Neural crest cell (in vitro differentiated cells): ENCODE measurements around the gene PRR35. TPM values are rescaled to one million over a fixed set of nuclear protein-coding genes. Genes with fewer than 3 reads are reported as not detected.

Source experiments
- DNase-seq: peaks from one replicate; pipeline ENCODE4 v3.0.0; 2021; ENCODE audit warnings: low read depth, mixed read lengths, low spot score
- H3K27ac Mint-ChIP-seq: one replicate; pipeline ENCODE4 v1.8.0; 2021; ENCODE audit warnings: mild to moderate bottlenecking, mixed read lengths; ENCODE audit not compliant: unreplicated experiment
- H3K27me3 Mint-ChIP-seq: 2 replicates; pipeline ENCODE4 v1.8.0; 2021; ENCODE audit warnings: low read depth, mild to moderate bottlenecking, mixed read lengths
- H3K36me3 Mint-ChIP-seq: 2 replicates; pipeline ENCODE4 v1.8.0; 2021; ENCODE audit warnings: low read depth, mild to moderate bottlenecking, mixed read lengths
- H3K4me1 Mint-ChIP-seq: 2 replicates; pipeline ENCODE4 v1.8.0; 2021; ENCODE audit warnings: mixed read lengths
- H3K4me3 Mint-ChIP-seq: one replicate; pipeline ENCODE4 v1.8.0; 2021; ENCODE audit warnings: mild to moderate bottlenecking, mixed read lengths
- H3K9me3 Mint-ChIP-seq: 2 replicates; pipeline ENCODE4 v1.8.0; 2021; ENCODE audit warnings: mixed read lengths
- CTCF ChIP-seq: fragments of 200-600 bp; sonication (generic); conservative IDR thresholded peaks from 2 replicates; pipeline ENCODE4 v1.5.0; 2021; ENCODE audit warnings: antibody characterized with exemption, mild to moderate bottlenecking
- total RNA-seq: library from RNA; stranded (reverse); gene quantifications from 2 replicates; pipeline ENCODE4 v1.2.1, GENCODE V29; 2021

Gene PRR35
- total RNA-seq, 1 donor from 2014 or later, result not detected

GRCh38 chr16:561957-562938 is 2.1 kb downstream of the PRR35 start:
- no peaks in the 10 kb centered on the region for H3K9me3 Mint-ChIP-seq
- no peak for TF ChIP-seq CTCF
- peaks cover 42% of the 10 kb centered on the region for H3K27me3 Mint-ChIP-seq
- no peaks in the 10 kb centered on the region for H3K36me3 Mint-ChIP-seq
- H3K27ac Mint-ChIP-seq, result no peak overlapping the region
- peak overlapping the region; percentile 27 for H3K4me3 Mint-ChIP-seq
- H3K4me1 Mint-ChIP-seq, result peaks cover 8% of the 10 kb centered on the region
- no peak for DNase-seq

GRCh38 chr16:563072-563644 is 3.0 kb downstream of the PRR35 start:
- peaks cover 36% of the 10 kb centered on the region for H3K27me3 Mint-ChIP-seq
- no peak overlapping the region for H3K27ac Mint-ChIP-seq
- no peaks in the 10 kb centered on the region for H3K36me3 Mint-ChIP-seq
- peak overlapping the region; percentile 27 for H3K4me3 Mint-ChIP-seq
- TF ChIP-seq CTCF, result no peak
- no peak for DNase-seq
- no peaks in the 10 kb centered on the region for H3K9me3 Mint-ChIP-seq
- peaks cover 8% of the 10 kb centered on the region for H3K4me1 Mint-ChIP-seq

- no peak for TF ChIP-seq CTCF
- Mint-ChIP-seq H3K4me1 (peaks cover 12% of the 10 kb centered on the region), H3K4me3 (no peak overlapping the region), H3K9me3 (no peaks in the 10 kb centered on the region), H3K36me3 (no peaks in the 10 kb centered on the region), H3K27me3 (peaks cover 23% of the 10 kb centered on the region), H3K27ac (no peak overlapping the region)
- DNase-seq, result no peak
Observed at GRCh38 chr16:564690-565418, 4.7 kb downstream of the PRR35 start.

- Mint-ChIP-seq H3K4me1 (peaks cover 15% of the 10 kb centered on the region), H3K27ac (no peak overlapping the region), H3K9me3 (no peaks in the 10 kb centered on the region), H3K4me3 (no peak overlapping the region), H3K36me3 (no peaks in the 10 kb centered on the region), H3K27me3 (peaks cover 23% of the 10 kb centered on the region)
- no peak for TF ChIP-seq CTCF
- no peak for DNase-seq
Observed at GRCh38 chr16:565419-566330, 5.5 kb downstream of the PRR35 start.
